ENCODE measurements around the gene OR1E1.
"Not testable (repeated sequence)": the region's sequence is repeated elsewhere in the genome, so short reads cannot be mapped to it uniquely, and the experiment has no call there.

Gene OR1E1

GRCh38 chr17:3415610-3416009 is 17.4 kb upstream of the OR1E1 start:
- Histone ChIP-seq H3F3A (ENCODE audit: insufficient read depth, low read length) (no peaks in the 10 kb centered on the region), H2AFZ (ENCODE audit: low read length) (no peak overlapping the region), H3K36me3 (ENCODE audit: insufficient read depth, low read length) (no peaks in the 10 kb centered on the region), H3K27me3 (ENCODE audit: insufficient read depth, low read length) (no peaks in the 10 kb centered on the region), H3K4me1 (ENCODE audit: insufficient read depth, low read length, severe bottlenecking) (no peaks in the 10 kb centered on the region), H3K9ac (ENCODE audit: low read length) (no peak overlapping the region), H3K9me3 (ENCODE audit: low read length) (no peaks in the 10 kb centered on the region), H3K79me2 (ENCODE audit: insufficient read depth, low read length) (no peaks in the 10 kb centered on the region), H3K4me2 (ENCODE audit: low read length) (no peak overlapping the region), H3K27ac (ENCODE audit: low read depth, low read length, poor library complexity, severe bottlenecking) (no peak overlapping the region), H3K4me3 (ENCODE audit: low read depth, low read length, poor library complexity, severe bottlenecking) (no peak overlapping the region), H4K20me1 (ENCODE audit: insufficient read depth, low read length) (no peaks in the 10 kb centered on the region), H3K9me2 (ENCODE audit: low read depth, low read length) (no peaks in the 10 kb centered on the region; the same call in 1 of the 2 replicates)
- no peak for TF ChIP-seq CTCF (IDR thresholded peaks at IDR 0.05; ENCODE audit: low read length)

DNA sequence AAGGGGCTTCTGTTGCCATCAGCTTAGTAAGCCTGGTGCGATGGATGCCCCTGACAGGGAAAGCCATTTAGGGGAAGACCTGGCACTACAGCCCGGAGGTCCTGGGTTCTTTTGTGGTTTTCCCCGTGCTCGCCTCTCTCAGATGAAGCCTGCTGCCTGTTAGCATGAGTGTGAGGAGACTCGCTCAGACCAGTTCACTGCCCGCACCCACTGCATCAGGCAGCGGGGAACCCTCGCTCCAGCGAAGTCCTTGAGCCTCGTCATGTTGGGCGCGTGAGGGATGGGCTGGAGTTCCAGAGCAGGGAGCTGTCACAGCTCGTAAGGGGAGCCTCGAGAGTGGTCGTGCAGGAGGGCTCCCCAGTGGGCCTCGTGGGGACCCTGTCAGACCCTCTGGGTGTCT is 14.0 kb upstream of the OR1E1 start:
- H2AFZ ChIP-seq (ENCODE audit: low read length); H3K4me3 ChIP-seq (ENCODE audit: low read depth, low read length, poor library complexity, severe bottlenecking); H3K27ac ChIP-seq (ENCODE audit: low read depth, low read length, poor library complexity, severe bottlenecking); H3F3A ChIP-seq (ENCODE audit: insufficient read depth, low read length); H3K9ac ChIP-seq (ENCODE audit: low read length); H3K4me1 ChIP-seq (ENCODE audit: insufficient read depth, low read length, severe bottlenecking); H3K4me2 ChIP-seq (ENCODE audit: low read length); H3K79me2 ChIP-seq (ENCODE audit: insufficient read depth, low read length); H3K36me3 ChIP-seq (ENCODE audit: insufficient read depth, low read length); H3K27me3 ChIP-seq (ENCODE audit: insufficient read depth, low read length); H3K9me2 ChIP-seq (ENCODE audit: low read depth, low read length); H3K9me3 ChIP-seq (ENCODE audit: low read length); H4K20me1 ChIP-seq (ENCODE audit: insufficient read depth, low read length): not testable (repeated sequence)

DNA sequence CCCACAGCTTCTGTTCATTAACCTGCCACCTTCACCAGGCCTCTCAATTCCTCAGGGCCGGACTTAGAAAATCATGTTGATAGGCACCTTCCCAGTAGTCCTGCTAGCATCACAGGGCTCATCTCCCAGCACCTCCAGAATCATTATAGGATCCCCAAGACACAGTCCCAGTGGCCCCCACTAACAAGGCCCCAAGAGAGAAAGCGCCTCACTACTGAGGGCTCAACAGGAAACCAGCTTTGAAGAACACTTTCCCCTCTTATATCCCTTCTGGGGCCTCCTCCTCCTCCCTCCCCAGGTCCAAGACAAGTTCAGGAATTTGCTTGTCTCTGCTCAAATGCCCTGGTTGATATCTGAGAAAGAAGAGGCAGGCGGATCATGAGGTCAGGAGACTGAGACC is 12.9 kb upstream of the OR1E1 start, which contains the start of gene OR3A3:
TSS of gene OR3A3 (plus strand) at position 301 of the 400 bp plus-strand sequence.
- no peaks in the 10 kb centered on the region for H3K4me1 ChIP-seq (ENCODE audit: insufficient read depth, low read length, severe bottlenecking)
- H3K9me3 ChIP-seq (ENCODE audit: low read length) = no peaks in the 10 kb centered on the region
- H3K9me2 ChIP-seq (ENCODE audit: low read depth, low read length) = no peaks in the 10 kb centered on the region
- no peak within 1 kb of the TSS for H2AFZ ChIP-seq (ENCODE audit: low read length)
- H3K9ac ChIP-seq (ENCODE audit: low read length) = no peak within 1 kb of the TSS
- no peaks in the 10 kb centered on the region for H4K20me1 ChIP-seq (ENCODE audit: insufficient read depth, low read length)
- no peak within 1 kb of the TSS for H3K4me2 ChIP-seq (ENCODE audit: low read length)
- no peaks in the 10 kb centered on the region for H3K27me3 ChIP-seq (ENCODE audit: insufficient read depth, low read length)
- H3K27ac ChIP-seq (ENCODE audit: low read depth, low read length, poor library complexity, severe bottlenecking) = no peak within 1 kb of the TSS
- no peaks in the 10 kb centered on the region for H3K79me2 ChIP-seq (ENCODE audit: insufficient read depth, low read length)
- H3K4me3 ChIP-seq (ENCODE audit: low read depth, low read length, poor library complexity, severe bottlenecking) = no peak within 1 kb of the TSS
- TF ChIP-seq EZH2 (IDR thresholded peaks at IDR 0.05; ENCODE audit: borderline replicate concordance, low read length) = no peak
- no peaks in the 10 kb centered on the region for H3K36me3 ChIP-seq (ENCODE audit: insufficient read depth, low read length)
- no peaks in the 10 kb centered on the region for H3F3A ChIP-seq (ENCODE audit: insufficient read depth, low read length)

DNA sequence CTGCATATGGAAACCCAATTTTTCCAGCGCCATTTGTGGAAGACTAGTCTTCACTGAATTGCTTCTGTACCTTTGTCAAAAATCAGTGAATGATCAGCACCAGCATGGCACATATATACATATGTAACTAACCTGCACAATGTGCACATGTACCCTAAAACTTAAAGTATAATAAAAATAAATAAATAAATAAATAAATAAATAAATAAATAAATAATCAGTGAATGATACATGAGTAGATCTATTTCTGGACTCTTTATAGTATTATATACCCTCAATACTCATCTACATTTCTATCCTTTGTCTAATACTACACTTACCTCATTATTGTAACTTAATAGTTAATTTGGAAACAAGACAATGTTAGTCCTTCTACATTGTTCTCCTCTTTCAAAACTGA is 5.6 kb upstream of the OR1E1 start:
- H4K20me1 ChIP-seq (ENCODE audit: insufficient read depth, low read length); H2AFZ ChIP-seq (ENCODE audit: low read length); H3K79me2 ChIP-seq (ENCODE audit: insufficient read depth, low read length); H3K27me3 ChIP-seq (ENCODE audit: insufficient read depth, low read length); H3K36me3 ChIP-seq (ENCODE audit: insufficient read depth, low read length); H3K27ac ChIP-seq (ENCODE audit: low read depth, low read length, poor library complexity, severe bottlenecking); H3K9me3 ChIP-seq (ENCODE audit: low read length); H3K4me1 ChIP-seq (ENCODE audit: insufficient read depth, low read length, severe bottlenecking); H3K4me2 ChIP-seq (ENCODE audit: low read length); H3F3A ChIP-seq (ENCODE audit: insufficient read depth, low read length); H3K9me2 ChIP-seq (ENCODE audit: low read depth, low read length); H3K4me3 ChIP-seq (ENCODE audit: low read depth, low read length, poor library complexity, severe bottlenecking); H3K9ac ChIP-seq (ENCODE audit: low read length): not testable (repeated sequence)

- Histone ChIP-seq H3K9me2 (ENCODE audit: low read depth, low read length) (no peaks in the 10 kb centered on the region), H3K4me3 (ENCODE audit: low read depth, low read length, poor library complexity, severe bottlenecking) (no peak overlapping the region), H3K4me2 (ENCODE audit: low read length) (no peak overlapping the region), H3K9me3 (ENCODE audit: low read length) (no peaks in the 10 kb centered on the region), H3K27ac (ENCODE audit: low read depth, low read length, poor library complexity, severe bottlenecking) (no peak overlapping the region), H3K79me2 (ENCODE audit: insufficient read depth, low read length) (no peaks in the 10 kb centered on the region), H3K9ac (ENCODE audit: low read length) (no peak overlapping the region), H3F3A (ENCODE audit: insufficient read depth, low read length) (no peaks in the 10 kb centered on the region), H4K20me1 (ENCODE audit: insufficient read depth, low read length) (no peaks in the 10 kb centered on the region), H3K4me1 (ENCODE audit: insufficient read depth, low read length, severe bottlenecking) (no peaks in the 10 kb centered on the region), H2AFZ (ENCODE audit: low read length) (no peak overlapping the region), H3K27me3 (ENCODE audit: insufficient read depth, low read length) (no peaks in the 10 kb centered on the region), H3K36me3 (ENCODE audit: insufficient read depth, low read length) (no peaks in the 10 kb centered on the region)
- TF ChIP-seq EZH2 (IDR thresholded peaks at IDR 0.05; ENCODE audit: borderline replicate concordance, low read length) (no peak), CTCF (IDR thresholded peaks at IDR 0.05; ENCODE audit: low read length) (no peak)
Measured at GRCh38 chr17:3401786-3402185, 3.6 kb upstream of the OR1E1 start.

Measured in OCI-LY1 (cell line).